ENCODE results near the gene FAF1.

The FAF1 gene

DNA sequence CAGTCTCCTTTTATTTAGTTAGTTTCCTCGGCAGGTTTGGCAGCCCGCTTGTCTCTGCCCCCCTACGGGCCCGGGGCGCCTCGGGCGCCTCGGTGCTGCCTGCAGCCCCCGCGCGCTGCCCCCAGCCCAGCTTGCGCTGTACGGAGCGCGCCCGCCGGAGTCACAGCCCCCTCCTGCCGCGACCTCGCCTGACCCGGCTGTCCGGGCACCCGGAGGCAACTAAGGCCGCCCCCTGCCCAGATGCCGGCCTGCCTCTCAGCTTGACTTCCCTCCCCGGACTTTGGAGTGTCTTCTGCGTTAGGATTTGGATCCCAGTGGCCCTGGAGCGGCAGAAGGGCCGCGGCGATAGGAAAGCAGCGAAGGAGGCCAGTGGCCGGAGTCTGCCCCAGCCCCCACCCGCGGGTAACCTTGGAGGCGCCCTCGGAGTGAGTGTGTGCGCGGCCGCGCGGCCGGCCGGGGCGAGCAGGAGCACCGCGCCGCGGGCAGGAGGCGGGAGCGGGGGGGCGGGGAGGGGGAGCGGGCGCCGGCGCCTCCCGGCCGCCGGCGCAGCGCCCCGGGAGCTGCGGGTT lies 17.6 kb upstream of the FAF1 start:
- ChIA-PET POLR2A (interaction anchor here (0.8 to 8.1 kb wide), 7 partner anchors 8 to 307 kb away, joined by 3 to 157 read pairs (median 3); partner anchors contain the start of genes CDKN2C and FAF1), CTCF (interaction anchor here (0.8 to 3.2 kb wide), 6 partner anchors 12 to 211 kb away, joined by 3 to 13 read pairs (median 4); partner anchors contain the start of gene FAF1)
- Histone ChIP-seq H3K36me3 (ENCODE audit: control insufficient read depth in 2 of 2, insufficient read depth in 1 of 2, low read length in 2 of 2) (peaks cover 0 to 2% of the 10 kb centered on the region in 2 experiments; a peak in 1 of 3 replicates), H3K4me3 (ENCODE audit: low read depth, low read length) (peak overlapping the region; percentile 98), H3K9me3 (ENCODE audit: control insufficient read depth, insufficient read depth, low read depth, low read length) (no peaks in the 10 kb centered on the region), H3K4me1 (ENCODE audit: control insufficient read depth, insufficient read depth, low read length) (peaks cover 10% of the 10 kb centered on the region; the same call in 1 of the 2 replicates), H3K27ac (ENCODE audit: extremely low read depth, low read depth, low read length) (peak overlapping the region; percentile 99)
- TF ChIP-seq SP3 (tag by site-specific recombination; IDR thresholded peaks at IDR 0.05) (peak; percentile 13; the same call in 1 of the 2 replicates), ZBTB7A (tag by site-specific recombination; IDR thresholded peaks at IDR 0.05; ENCODE audit: low read depth) (peak; percentile 52; the same call in 1 of the 2 replicates), ZIC2 (tag by site-specific recombination; IDR thresholded peaks at IDR 0.05) (peak; percentile 87), GLIS1 (tag by site-specific recombination; IDR thresholded peaks at IDR 0.05) (peak; percentile 38; the same call in 1 of the 2 replicates), GLIS2 (tag by site-specific recombination; IDR thresholded peaks at IDR 0.05) (peak; percentile 74), ZSCAN16 (tag by site-specific recombination; IDR thresholded peaks at IDR 0.05) (no peak), ZNF830 (tag by site-specific recombination; IDR thresholded peaks at IDR 0.05; ENCODE audit: low read depth) (no peak), ZNF146 (tag by site-specific recombination; IDR thresholded peaks at IDR 0.05) (0 out of 2 replicates have a peak, but pooled peaks have one; percentile 2), ZSCAN4 (tag by site-specific recombination; IDR thresholded peaks at IDR 0.05) (no peak), ZNF274 (IDR thresholded peaks at IDR 0.05; ENCODE audit: low read length) (no peak), ZNF274 (tag by site-specific recombination; IDR thresholded peaks at IDR 0.05; ENCODE audit: borderline replicate concordance) (no peak), ZBTB1 (tag by site-specific recombination; IDR thresholded peaks at IDR 0.05) (no peak), YY1 (tag by site-specific recombination; IDR thresholded peaks at IDR 0.05) (no peak), ZNF707 (tag by site-specific recombination; IDR thresholded peaks at IDR 0.05) (no peak), ZSCAN30 (tag by site-specific recombination; IDR thresholded peaks at IDR 0.05) (peak; percentile 76), ZFHX2 (tag by site-specific recombination; conservative IDR thresholded peaks at IDR 0.05) (peak; percentile 15; the same call in 1 of the 2 replicates), ZNF266 (tag by site-specific recombination; IDR thresholded peaks at IDR 0.05; ENCODE audit: low read depth) (no peak), HIC1 (tag by site-specific recombination; IDR thresholded peaks at IDR 0.05) (peak; percentile 12; the same call in 1 of the 2 replicates), YY2 (tag by site-specific recombination; IDR thresholded peaks at IDR 0.05) (no peak), PRDM1 (tag by site-specific recombination; IDR thresholded peaks at IDR 0.05) (no peak), ZNF626 (tag by site-specific recombination; IDR thresholded peaks at IDR 0.05) (no peak), ZNF521 (tag by site-specific recombination; IDR thresholded peaks at IDR 0.05) (no peak)
- TF ChIP-seq, protein P1, sequence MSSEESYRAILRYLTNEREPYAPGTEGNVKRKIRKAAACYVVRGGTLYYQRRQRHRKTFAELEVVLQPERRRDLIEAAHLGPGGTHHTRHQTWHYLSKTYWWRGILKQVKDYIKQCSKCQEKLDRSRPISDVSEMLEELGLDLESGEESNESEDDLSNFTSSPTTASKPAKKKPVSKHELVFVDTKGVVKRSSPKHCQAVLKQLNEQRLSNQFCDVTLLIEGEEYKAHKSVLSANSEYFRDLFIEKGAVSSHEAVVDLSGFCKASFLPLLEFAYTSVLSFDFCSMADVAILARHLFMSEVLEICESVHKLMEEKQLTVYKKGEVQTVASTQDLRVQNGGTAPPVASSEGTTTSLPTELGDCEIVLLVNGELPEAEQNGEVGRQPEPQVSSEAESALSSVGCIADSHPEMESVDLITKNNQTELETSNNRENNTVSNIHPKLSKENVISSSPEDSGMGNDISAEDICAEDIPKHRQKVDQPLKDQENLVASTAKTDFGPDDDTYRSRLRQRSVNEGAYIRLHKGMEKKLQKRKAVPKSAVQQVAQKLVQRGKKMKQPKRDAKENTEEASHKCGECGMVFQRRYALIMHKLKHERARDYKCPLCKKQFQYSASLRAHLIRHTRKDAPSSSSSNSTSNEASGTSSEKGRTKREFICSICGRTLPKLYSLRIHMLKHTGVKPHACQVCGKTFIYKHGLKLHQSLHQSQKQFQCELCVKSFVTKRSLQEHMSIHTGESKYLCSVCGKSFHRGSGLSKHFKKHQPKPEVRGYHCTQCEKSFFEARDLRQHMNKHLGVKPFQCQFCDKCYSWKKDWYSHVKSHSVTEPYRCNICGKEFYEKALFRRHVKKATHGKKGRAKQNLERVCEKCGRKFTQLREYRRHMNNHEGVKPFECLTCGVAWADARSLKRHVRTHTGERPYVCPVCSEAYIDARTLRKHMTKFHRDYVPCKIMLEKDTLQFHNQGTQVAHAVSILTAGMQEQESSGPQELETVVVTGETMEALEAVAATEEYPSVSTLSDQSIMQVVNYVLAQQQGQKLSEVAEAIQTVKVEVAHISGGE (tag by site-specific recombination; conservative IDR thresholded peaks at IDR 0.05; ENCODE audit: low read depth), result 0 out of 2 replicates have a peak, but pooled peaks have one; percentile 14
- TF ChIP-seq, protein P2, sequence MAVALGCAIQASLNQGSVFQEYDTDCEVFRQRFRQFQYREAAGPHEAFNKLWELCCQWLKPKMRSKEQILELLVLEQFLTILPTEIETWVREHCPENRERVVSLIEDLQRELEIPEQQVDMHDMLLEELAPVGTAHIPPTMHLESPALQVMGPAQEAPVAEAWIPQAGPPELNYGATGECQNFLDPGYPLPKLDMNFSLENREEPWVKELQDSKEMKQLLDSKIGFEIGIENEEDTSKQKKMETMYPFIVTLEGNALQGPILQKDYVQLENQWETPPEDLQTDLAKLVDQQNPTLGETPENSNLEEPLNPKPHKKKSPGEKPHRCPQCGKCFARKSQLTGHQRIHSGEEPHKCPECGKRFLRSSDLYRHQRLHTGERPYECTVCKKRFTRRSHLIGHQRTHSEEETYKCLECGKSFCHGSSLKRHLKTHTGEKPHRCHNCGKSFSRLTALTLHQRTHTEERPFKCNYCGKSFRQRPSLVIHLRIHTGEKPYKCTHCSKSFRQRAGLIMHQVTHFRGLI (tag by site-specific recombination; IDR thresholded peaks at IDR 0.05), result no peak
- TF ChIP-seq, protein P3, sequence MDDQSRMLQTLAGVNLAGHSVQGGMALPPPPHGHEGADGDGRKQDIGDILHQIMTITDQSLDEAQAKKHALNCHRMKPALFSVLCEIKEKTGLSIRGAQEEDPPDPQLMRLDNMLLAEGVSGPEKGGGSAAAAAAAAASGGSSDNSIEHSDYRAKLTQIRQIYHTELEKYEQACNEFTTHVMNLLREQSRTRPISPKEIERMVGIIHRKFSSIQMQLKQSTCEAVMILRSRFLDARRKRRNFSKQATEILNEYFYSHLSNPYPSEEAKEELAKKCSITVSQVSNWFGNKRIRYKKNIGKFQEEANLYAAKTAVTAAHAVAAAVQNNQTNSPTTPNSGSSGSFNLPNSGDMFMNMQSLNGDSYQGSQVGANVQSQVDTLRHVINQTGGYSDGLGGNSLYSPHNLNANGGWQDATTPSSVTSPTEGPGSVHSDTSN (CRISPR knock-in tag; IDR thresholded peaks at IDR 0.05), result no peak
- TF ChIP-seq, protein P4, sequence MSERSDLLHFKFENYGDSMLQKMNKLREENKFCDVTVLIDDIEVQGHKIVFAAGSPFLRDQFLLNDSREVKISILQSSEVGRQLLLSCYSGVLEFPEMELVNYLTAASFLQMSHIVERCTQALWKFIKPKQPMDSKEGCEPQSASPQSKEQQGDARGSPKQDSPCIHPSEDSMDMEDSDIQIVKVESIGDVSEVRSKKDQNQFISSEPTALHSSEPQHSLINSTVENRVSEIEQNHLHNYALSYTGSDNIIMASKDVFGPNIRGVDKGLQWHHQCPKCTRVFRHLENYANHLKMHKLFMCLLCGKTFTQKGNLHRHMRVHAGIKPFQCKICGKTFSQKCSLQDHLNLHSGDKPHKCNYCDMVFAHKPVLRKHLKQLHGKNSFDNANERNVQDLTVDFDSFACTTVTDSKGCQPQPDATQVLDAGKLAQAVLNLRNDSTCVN (tag by site-specific recombination; optimal IDR thresholded peaks at IDR 0.05), result peak; percentile 99

Measured in HEK293 (cell line).